ENCODE data around the gene KANSL1. TPM values are rescaled to one million over a fixed set of nuclear protein-coding genes. Genes with fewer than 3 reads are reported as not detected.

Gene KANSL1
- total and polyA plus RNA-seq, 7 experiments from 2014 or later, result 17.4 to 230 (median 163) TPM

DNA sequence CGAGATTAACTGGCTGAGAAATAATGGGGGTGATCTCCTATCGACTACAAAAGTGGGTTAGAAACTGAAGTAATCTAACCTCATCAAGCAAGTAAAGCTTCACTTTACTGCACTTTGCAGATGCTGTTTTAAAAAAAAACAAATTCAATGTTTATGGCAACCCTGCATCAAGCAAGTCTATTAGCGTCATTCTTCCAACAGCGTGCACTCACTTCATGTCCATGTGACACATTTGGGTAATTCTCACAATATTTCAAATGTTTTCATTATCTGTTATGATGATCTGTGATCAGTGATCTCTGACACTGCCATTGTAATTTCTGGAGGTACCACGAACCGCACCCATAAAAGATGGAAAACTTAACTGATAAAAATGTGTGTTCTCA lies 70.8 kb downstream of the KANSL1 start:
- Mint-ChIP-seq H3K4me3 (peak overlapping the region; percentile 13 to 77 (median 56)), H3K4me1 (peaks cover 55 to 96% (median 92%) of the 10 kb centered on the region in 7 donors), H3K27me3 (no peaks in the 10 kb centered on the region), H3K36me3 (peaks cover 0 to 26% (median 4%) of the 10 kb centered on the region in 5 donors), H3K27ac (peak overlapping the region in 8 of 9 donors; percentile 10 to 83 (median 68)), H3K9me3 (peaks cover 0 to 3% (median 0%) of the 10 kb centered on the region in 11 donors)
- Histone ChIP-seq H3K4me1 (ENCODE audit: control insufficient read depth in 2 of 2, insufficient read depth in 2 of 2, low read length in 2 of 2) (peaks cover 45 to 61% of the 10 kb centered on the region in 2 donors), H3K36me3 (ENCODE audit: control insufficient read depth in 2 of 3, insufficient read depth in 3 of 3, low read length in 3 of 3) (no peaks in the 10 kb centered on the region), H3K27ac (ENCODE audit: low read depth, low read length) (no peak overlapping the region), H3K9me3 (ENCODE audit: control insufficient read depth in 2 of 3, low read length in 3 of 3) (no peaks in the 10 kb centered on the region), H3K4me3 (ENCODE audit: low read length) (no peak overlapping the region), H3K27me3 (ENCODE audit: control insufficient read depth in 2 of 2, insufficient read depth in 2 of 2, low read length in 2 of 2) (no peaks in the 10 kb centered on the region)
- peak; percentile 57 for ATAC-seq
- ChIA-PET CTCF (interaction anchor here (0.6 kb wide), 1 partner anchor 529 kb away, joined by 4 read pairs; no protein-coding TSS in a partner anchor), POLR2A (no interaction called here)
- DNase-seq, result peak in 1 of 9 donors; percentile 22
- intact Hi-C loops (cut with micrococcal nuclease), result loop anchor here (1.0 to 5.0 kb wide), 3 partner anchors 9 to 55 kb away; no protein-coding TSS in a partner anchor

DNA sequence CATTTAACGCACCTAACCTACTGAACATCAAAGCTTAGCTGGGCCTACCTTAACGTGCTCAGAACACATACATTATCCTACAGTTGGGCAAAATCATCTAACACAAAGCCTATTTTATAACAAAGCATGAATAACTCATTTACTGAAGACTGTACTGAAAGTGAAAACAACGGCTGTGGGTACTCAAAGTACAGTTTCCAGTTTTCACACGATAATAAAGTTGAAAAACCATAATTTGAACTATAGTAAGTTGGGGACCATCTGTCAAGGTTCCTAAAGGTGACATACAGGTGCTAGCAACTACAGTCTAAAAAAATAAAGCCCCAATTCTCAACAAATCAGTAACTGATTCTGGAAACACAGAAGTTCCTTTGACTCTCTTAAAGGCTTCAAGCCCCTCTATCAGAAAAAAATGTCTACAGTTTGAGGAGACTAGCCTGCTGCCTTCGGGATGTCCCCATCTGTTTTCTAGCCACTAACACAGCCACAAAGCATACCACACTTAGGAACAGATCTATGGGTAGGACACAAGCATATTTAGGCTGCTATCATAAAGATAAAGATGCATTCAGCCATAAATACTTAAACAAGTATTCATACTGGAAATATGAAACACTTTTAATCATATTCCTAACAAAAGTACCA lies 71.3 kb downstream of the KANSL1 start:
- Histone ChIP-seq H3K4me1 (ENCODE audit: control insufficient read depth in 2 of 2, insufficient read depth in 2 of 2, low read length in 2 of 2) (peaks cover 45 to 60% of the 10 kb centered on the region in 2 donors), H3K9me3 (ENCODE audit: control insufficient read depth in 2 of 3, low read length in 3 of 3) (no peaks in the 10 kb centered on the region), H3K4me3 (ENCODE audit: low read length) (no peak overlapping the region), H3K36me3 (ENCODE audit: control insufficient read depth in 2 of 3, insufficient read depth in 3 of 3, low read length in 3 of 3) (no peaks in the 10 kb centered on the region), H3K27me3 (ENCODE audit: control insufficient read depth in 2 of 2, insufficient read depth in 2 of 2, low read length in 2 of 2) (no peaks in the 10 kb centered on the region), H3K27ac (ENCODE audit: low read depth, low read length) (no peak overlapping the region)
- ChIA-PET CTCF (no interaction called here), POLR2A (no interaction called here)
- intact Hi-C loops (cut with micrococcal nuclease), result loop anchor here (1.0 to 5.0 kb wide), 3 partner anchors 9 to 55 kb away; no protein-coding TSS in a partner anchor
- Mint-ChIP-seq H3K4me1 (peaks cover 52 to 96% (median 92%) of the 10 kb centered on the region in 7 donors), H3K36me3 (peaks cover 0 to 23% (median 4%) of the 10 kb centered on the region in 5 donors), H3K4me3 (peak overlapping the region; percentile 13 to 77 (median 54)), H3K27me3 (no peaks in the 10 kb centered on the region), H3K9me3 (peaks cover 0 to 3% (median 0%) of the 10 kb centered on the region in 11 donors), H3K27ac (peak overlapping the region; percentile 35 to 83 (median 67))
- peak; percentile 54 for ATAC-seq
- no peak for DNase-seq

DNA sequence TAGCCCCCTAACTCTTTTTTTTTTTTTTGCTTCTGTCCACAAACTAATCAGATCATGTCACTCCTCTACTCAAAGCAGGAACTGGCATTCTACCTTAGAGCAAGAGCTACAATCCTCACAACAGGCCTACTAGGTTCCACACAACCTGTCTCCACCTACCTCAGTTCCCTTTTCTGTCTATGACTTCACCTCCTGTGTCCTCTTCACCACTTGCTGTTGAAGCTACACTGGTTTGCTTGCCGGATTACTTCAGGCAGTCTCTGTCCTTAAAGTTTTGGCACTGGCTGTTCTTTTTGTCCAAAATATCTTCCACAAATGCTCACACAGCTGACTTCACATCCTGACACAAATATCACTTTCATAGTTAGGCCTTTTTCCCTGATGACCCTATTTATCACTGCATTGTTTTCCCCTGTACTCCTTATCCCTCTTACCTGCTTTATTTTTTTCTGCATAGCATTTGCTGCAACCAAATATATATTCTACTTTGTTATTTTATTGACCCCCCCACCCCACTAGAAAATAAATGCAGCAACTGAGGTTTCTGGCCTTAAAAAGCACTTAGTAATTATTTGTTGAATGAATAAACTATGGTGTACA lies 72.0 kb downstream of the KANSL1 start:
- H3K36me3 ChIP-seq (ENCODE audit: control insufficient read depth in 2 of 3, insufficient read depth in 3 of 3, low read length in 3 of 3), result no peaks in the 10 kb centered on the region
- no peaks in the 10 kb centered on the region for H3K27me3 ChIP-seq (ENCODE audit: control insufficient read depth in 2 of 2, insufficient read depth in 2 of 2, low read length in 2 of 2)
- Mint-ChIP-seq H3K27me3 (no peaks in the 10 kb centered on the region), H3K4me1 (peaks cover 49 to 96% (median 92%) of the 10 kb centered on the region in 7 donors), H3K9me3 (peaks cover 0 to 3% (median 0%) of the 10 kb centered on the region in 11 donors), H3K36me3 (peaks cover 0 to 18% (median 4%) of the 10 kb centered on the region in 5 donors), H3K4me3 (peak overlapping the region in 9 of 10 donors; percentile 13 to 74 (median 51)), H3K27ac (peak overlapping the region in 8 of 9 donors; percentile 45 to 83 (median 70))
- DNase-seq, result no peak
- no peak overlapping the region for H3K27ac ChIP-seq (ENCODE audit: low read depth, low read length)
- ChIA-PET POLR2A (no interaction called here), CTCF (interaction anchor here (0.7 kb wide), 2 partner anchors 24 to 93 kb away, joined by 3 read pairs; no protein-coding TSS in a partner anchor)
- intact Hi-C loops (cut with micrococcal nuclease), result loop anchor here in 1 of 2 donors (5.0 kb wide), 1 partner anchor 56 kb away; no protein-coding TSS in a partner anchor
- no peaks in the 10 kb centered on the region for H3K9me3 ChIP-seq (ENCODE audit: control insufficient read depth in 2 of 3, low read length in 3 of 3)
- peaks cover 45 to 55% of the 10 kb centered on the region in 2 donors for H3K4me1 ChIP-seq (ENCODE audit: control insufficient read depth in 2 of 2, insufficient read depth in 2 of 2, low read length in 2 of 2)
- ATAC-seq, result no peak
- no peak overlapping the region for H3K4me3 ChIP-seq (ENCODE audit: low read length)

DNA sequence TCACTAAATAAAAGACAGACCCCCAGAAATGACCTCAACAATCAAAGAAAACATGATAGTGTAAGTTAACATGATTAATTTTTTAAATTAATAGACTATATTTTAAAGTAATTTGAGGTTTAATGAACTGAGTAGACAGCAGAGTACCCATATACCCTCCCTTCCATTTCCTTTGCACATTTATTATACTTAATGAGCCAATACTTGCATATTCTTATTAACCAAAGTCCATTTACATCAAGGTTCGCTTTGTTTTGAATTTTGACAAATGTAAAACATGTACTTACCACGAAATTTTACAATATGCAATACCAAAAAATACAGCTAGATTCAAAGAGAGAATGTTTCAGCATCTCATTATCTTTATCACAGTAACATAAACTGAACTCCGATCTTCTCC lies 72.7 kb downstream of the KANSL1 start:
- ATAC-seq (no peak), DNase-seq (no peak)
- ChIA-PET POLR2A (interaction anchor here (1.5 kb wide), 1 partner anchor 11 kb away, joined by 5 read pairs; no protein-coding TSS in a partner anchor), CTCF (interaction anchor here (0.7 kb wide), 1 partner anchor 25 kb away, joined by 3 read pairs; no protein-coding TSS in a partner anchor)
- Mint-ChIP-seq H3K4me3 (peak overlapping the region in 7 of 10 donors; percentile 2 to 74 (median 51)), H3K9me3 (peaks cover 0 to 3% (median 0%) of the 10 kb centered on the region in 11 donors), H3K4me1 (peaks cover 52 to 96% (median 90%) of the 10 kb centered on the region in 7 donors), H3K27ac (peak overlapping the region in 8 of 9 donors; percentile 45 to 83 (median 70)), H3K27me3 (no peaks in the 10 kb centered on the region), H3K36me3 (peaks cover 0 to 22% (median 4%) of the 10 kb centered on the region in 5 donors)
- Histone ChIP-seq H3K9me3 (ENCODE audit: control insufficient read depth in 2 of 3, low read length in 3 of 3) (no peaks in the 10 kb centered on the region), H3K27me3 (ENCODE audit: control insufficient read depth in 2 of 2, insufficient read depth in 2 of 2, low read length in 2 of 2) (no peaks in the 10 kb centered on the region), H3K4me1 (ENCODE audit: control insufficient read depth in 2 of 2, insufficient read depth in 2 of 2, low read length in 2 of 2) (peaks cover 41 to 51% of the 10 kb centered on the region in 2 donors), H3K27ac (ENCODE audit: low read depth, low read length) (no peak overlapping the region), H3K4me3 (ENCODE audit: low read length) (no peak overlapping the region), H3K36me3 (ENCODE audit: control insufficient read depth in 2 of 3, insufficient read depth in 3 of 3, low read length in 3 of 3) (no peaks in the 10 kb centered on the region)
- intact Hi-C loops (cut with micrococcal nuclease), result loop anchor here in 1 of 2 donors (5.0 kb wide), 1 partner anchor 57 kb away; no protein-coding TSS in a partner anchor

DNA sequence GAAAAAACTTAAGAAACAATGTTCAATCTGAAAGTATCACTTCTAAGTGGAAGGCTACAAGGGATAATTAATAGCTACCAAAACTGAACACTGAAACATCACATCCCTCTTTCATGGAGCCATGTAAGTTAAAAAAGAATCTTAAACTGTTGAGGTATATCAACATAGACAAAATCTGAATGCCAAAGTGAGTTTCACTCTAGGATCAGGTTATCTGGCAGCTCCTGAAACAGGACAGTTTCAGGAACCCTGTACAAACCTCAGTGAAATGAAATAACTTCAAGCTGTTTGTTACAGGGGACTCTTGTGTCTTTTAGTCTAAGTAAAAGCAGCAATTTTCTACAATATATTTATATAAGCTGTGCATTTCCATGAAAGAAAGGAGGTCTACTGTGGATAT lies 73.2 kb downstream of the KANSL1 start:
- H3K27me3 Mint-ChIP-seq, result no peaks in the 10 kb centered on the region
- peaks cover 53 to 98% (median 91%) of the 10 kb centered on the region in 7 donors for H3K4me1 Mint-ChIP-seq
- POLR2A ChIA-PET, result interaction anchor here (1.5 kb wide), 1 partner anchor 12 kb away, joined by 5 read pairs; no protein-coding TSS in a partner anchor
- CTCF ChIA-PET, result interaction anchor here (1.2 kb wide), 1 partner anchor 27 kb away, joined by 3 read pairs; no protein-coding TSS in a partner anchor
- Histone ChIP-seq H3K4me3 (ENCODE audit: low read length) (no peak overlapping the region), H3K27ac (ENCODE audit: low read depth, low read length) (no peak overlapping the region), H3K27me3 (ENCODE audit: control insufficient read depth in 2 of 2, insufficient read depth in 2 of 2, low read length in 2 of 2) (no peaks in the 10 kb centered on the region), H3K4me1 (ENCODE audit: control insufficient read depth in 2 of 2, insufficient read depth in 2 of 2, low read length in 2 of 2) (peaks cover 38 to 51% of the 10 kb centered on the region in 2 donors), H3K36me3 (ENCODE audit: control insufficient read depth in 2 of 3, insufficient read depth in 3 of 3, low read length in 3 of 3) (no peaks in the 10 kb centered on the region), H3K9me3 (ENCODE audit: control insufficient read depth in 2 of 3, low read length in 3 of 3) (no peaks in the 10 kb centered on the region)
- ATAC-seq, result no peak
- no peak for DNase-seq
- H3K36me3 Mint-ChIP-seq, result peaks cover 0 to 25% (median 4%) of the 10 kb centered on the region in 5 donors
- peaks cover 0 to 3% (median 0%) of the 10 kb centered on the region in 11 donors for H3K9me3 Mint-ChIP-seq
- intact Hi-C loops (cut with micrococcal nuclease), result loop anchor here in 1 of 2 donors (5.0 kb wide), 1 partner anchor 57 kb away; no protein-coding TSS in a partner anchor
- H3K27ac Mint-ChIP-seq, result peak overlapping the region in 6 of 9 donors; percentile 2 to 76 (median 48)
- H3K4me3 Mint-ChIP-seq, result peak overlapping the region in 3 of 10 donors; percentile 9 to 52 (median 20)

DNA sequence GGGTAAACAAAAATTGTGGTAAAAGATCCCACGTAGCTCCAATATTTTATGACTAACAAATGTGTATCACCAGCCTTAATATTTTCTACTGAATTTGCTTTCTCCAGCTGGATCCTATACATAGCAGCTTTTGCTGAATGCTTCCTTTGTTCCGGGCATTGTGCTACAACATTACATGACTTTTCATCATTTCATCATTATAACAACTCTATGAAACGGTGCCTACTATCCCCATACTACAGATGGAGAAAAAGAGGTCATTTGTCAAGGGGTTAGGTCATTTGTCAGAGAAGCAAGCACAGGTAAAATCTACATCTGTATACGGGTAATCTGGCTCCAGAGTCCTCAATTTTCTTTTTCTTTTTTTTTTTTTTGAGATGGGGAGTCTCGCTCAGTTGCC lies 74.3 kb downstream of the KANSL1 start:
- ATAC-seq (no peak), DNase-seq (no peak)
- Histone ChIP-seq H3K4me1 (ENCODE audit: control insufficient read depth in 2 of 2, insufficient read depth in 2 of 2, low read length in 2 of 2) (peaks cover 30 to 44% of the 10 kb centered on the region in 2 donors), H3K27ac (ENCODE audit: low read depth, low read length) (no peak overlapping the region), H3K27me3 (ENCODE audit: control insufficient read depth in 2 of 2, insufficient read depth in 2 of 2, low read length in 2 of 2) (no peaks in the 10 kb centered on the region), H3K4me3 (ENCODE audit: low read length) (no peak overlapping the region), H3K36me3 (ENCODE audit: control insufficient read depth in 2 of 3, insufficient read depth in 3 of 3, low read length in 3 of 3) (no peaks in the 10 kb centered on the region), H3K9me3 (ENCODE audit: control insufficient read depth in 2 of 3, low read length in 3 of 3) (no peaks in the 10 kb centered on the region)
- Mint-ChIP-seq H3K27ac (peak overlapping the region in 4 of 9 donors; percentile 21 to 56 (median 44)), H3K4me3 (peak overlapping the region in 4 of 10 donors; percentile 2 to 50 (median 28)), H3K27me3 (no peaks in the 10 kb centered on the region), H3K9me3 (peaks cover 0 to 2% (median 0%) of the 10 kb centered on the region in 11 donors), H3K36me3 (peaks cover 0 to 22% (median 4%) of the 10 kb centered on the region in 5 donors), H3K4me1 (peaks cover 48 to 99% (median 92%) of the 10 kb centered on the region in 7 donors)
- ChIA-PET CTCF (interaction anchor here (1.2 kb wide), 1 partner anchor 26 kb away, joined by 3 read pairs; no protein-coding TSS in a partner anchor), POLR2A (interaction anchor here (1.5 kb wide), 1 partner anchor 13 kb away, joined by 5 read pairs; no protein-coding TSS in a partner anchor)
- intact Hi-C loops (cut with micrococcal nuclease), result no loop called here
